DMS 273 treated with DMSO at 0.1 percent for 48 hours (cell line): Measurements from ENCODE around the gene DNAH9.
A peak's percentile ranks its signal among the peaks of the same experiment; 100 is the strongest.
"Not testable (repeated sequence)": the region's sequence is repeated elsewhere in the genome, so short reads cannot be mapped to it uniquely, and the experiment has no call there.

Experiments
- DNase-seq: peaks from one replicate; lab custom pipeline; 2025; lab: John Stamatoyannopoulos, UW

Gene DNAH9

GRCh38 chr17:11921296-11921695 is 323.0 kb downstream of the DNAH9 start:
- DNase-seq = no peak

GRCh38 chr17:11922638-11923037 is 324.4 kb downstream of the DNAH9 start:
- DNase-seq = no peak

DNA sequence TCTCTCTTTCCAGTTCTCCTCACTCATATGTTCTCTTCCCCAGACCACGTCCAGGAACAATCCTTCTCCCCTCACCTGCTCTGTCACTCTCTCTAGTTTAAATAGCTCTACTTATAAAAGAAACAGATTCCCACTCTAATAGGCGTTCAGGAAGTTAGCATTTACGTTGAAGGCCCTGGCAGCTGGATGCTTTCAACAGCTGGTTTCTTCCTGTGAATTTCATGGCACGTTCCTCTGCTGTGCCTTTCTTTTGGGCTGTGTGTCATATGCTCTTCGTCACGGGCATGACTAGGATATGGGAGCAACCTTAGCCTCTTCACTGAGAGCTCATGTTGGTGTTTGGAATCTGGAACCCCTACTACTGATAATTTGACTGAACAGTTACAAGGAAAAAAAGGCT is 325.8 kb downstream of the DNAH9 start:
- DNase-seq = no peak

DNA sequence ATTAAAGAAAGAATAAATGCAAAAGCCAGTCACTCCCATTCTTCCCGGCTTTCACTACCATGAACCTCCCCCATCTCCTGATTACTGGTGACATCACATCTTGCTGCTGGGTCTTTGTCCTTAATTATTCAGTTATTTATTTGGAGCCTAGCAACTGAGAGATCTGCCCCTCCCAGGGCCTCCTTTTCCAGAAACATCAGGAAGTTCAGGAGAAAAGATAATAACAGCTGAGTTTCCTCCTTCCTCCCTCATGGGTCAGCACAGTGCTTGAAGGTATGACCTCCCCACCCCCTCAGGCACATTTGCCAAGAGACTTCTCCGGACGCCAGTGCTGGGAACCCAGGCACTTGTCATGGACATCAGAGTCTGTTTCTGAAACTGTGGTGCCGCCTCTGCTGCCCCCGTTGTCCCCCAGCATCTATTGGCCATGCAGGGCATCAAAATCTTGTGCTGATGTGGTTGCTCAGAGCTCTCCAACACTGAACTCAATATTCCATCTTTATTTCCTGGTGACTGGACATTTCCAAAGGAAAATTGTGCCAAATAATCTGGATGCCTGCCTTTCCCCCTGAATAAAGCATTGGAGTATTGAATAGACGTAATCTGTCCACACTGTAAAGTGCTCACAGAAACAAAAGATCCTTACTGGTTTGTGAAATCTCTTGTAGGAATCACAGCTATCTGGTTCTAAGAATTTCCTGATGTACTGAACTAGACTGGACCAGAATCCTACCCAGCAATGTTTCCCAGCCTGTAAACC is 327.2 kb downstream of the DNAH9 start:
- no peak for DNase-seq

DNA sequence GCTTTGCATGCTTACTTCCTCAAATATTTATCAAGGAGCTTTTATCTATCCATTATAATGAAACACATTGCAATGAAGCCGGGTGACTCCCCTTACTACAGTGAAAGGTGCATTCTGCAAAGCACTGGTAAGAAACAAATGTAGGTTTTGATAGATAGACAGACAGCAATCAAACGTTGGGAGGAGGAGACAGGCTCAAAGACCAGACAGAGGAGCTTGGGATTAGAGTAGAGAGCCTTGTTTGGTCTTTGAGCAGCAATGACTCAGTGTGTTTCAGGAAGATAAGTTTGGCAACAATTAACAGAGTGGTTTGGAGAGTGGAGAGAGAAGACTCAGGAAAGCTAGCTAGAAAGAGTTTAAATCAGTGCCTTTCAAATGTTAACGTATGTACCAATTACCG is 330.2 kb downstream of the DNAH9 start:
- no peak for DNase-seq

DNA sequence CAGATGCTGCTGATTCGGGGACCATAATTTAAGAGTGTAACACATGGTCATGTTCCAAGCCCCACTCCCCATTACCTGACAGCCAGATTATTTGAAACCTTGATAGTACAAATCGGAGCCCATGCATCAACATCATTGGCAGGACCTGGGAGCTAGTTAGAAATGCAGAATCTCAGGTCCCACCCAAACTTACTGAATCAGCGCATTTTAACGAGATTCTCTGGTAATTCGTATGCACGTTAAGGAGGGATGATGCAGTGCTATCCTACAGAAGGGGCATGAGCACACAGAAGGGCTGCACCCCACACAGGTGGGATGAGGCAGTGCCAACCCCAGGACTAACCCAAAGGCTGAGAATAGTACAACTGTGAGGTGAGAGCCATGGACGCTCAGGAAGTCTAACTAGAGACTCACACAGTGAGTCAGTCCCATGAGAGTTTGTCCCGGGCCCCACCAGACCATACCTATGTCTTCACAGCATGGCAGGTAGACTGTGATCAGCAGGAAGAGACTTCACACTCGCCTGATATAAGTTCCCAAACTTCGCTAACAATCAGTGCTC is 334.1 kb downstream of the DNAH9 start:
- DNase-seq = no peak

DNA sequence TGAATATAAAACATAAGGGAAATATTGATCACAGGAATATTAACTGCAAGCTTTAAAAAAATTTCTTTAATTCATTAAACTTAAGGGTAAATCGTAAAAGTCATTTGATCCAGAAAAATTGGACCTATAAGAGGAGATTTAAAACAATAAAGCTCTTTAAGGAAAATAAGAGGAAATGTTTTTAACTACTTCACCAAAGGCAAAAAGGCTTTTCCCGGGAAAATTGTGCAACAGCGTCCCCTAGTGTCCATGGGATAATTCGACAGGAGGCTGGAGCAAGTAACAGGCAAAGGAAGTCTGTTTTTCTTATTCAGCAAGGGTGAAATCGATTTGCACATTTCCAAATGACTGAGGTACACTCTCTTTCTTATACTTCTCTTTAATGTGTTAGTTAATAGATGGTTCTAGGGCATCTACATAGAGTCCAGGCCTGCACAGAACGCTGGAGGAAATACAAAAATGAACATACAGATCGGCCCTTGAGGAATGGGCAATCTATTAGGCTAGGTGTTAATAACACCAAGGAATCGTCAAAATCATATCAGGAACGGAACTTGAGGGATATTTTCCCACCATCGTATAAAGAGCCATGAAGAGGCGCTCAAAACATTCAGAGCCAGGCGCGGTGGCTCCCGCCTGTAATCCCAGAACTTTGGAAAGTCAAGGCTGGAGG is 337.6 kb downstream of the DNAH9 start:
- no peak for DNase-seq

- no peak for DNase-seq
Observed at GRCh38 chr17:11940904-11941303, 342.6 kb downstream of the DNAH9 start.

DNA sequence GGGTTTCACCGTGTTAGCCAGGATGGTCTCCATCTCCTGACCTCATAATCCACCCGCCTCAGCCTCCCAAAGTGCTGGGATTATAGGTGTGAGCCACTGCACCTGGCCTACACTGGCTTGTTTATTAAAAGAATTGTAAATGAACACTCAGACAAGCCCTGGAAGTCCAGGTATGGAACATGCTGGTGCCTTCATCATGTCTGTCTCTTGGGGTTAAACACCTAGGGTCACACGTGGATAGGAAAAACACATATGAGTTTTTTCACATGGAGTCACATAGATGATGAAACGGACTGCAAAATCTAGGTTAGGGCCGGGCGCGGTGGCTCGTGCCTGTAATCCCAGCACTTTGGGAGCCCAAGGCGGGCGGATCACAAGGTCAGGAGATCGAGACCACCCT is 344.8 kb downstream of the DNAH9 start:
- not testable (repeated sequence) for DNase-seq

GRCh38 chr17:11943759-11944347 is 345.6 kb downstream of the DNAH9 start:
- no peak for DNase-seq

- no peak for DNase-seq
Observed at GRCh38 chr17:11944587-11944986, 346.3 kb downstream of the DNAH9 start.

GRCh38 chr17:11948789-11949188 is 350.5 kb downstream of the DNAH9 start:
- peak; percentile 39 for DNase-seq

DNA sequence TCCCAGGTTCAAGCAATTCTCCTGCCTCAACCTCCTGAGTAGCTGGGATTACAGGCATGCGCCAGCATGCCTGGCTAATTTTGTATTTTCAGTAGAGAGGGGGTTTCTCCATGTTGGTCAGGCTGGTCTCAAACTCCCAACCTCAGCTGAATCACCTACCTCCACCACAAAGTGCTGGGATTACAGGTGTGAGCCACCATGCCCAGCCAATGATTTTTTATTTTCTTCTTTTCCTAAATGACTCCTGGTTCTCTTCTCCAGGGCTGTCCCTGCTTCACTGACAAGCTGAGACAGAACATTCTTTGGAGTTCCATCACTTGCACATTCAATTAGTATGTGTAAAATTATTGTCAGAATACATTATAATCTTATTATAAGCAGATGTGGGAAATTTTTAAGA is 351.3 kb downstream of the DNAH9 start:
- not testable (repeated sequence) for DNase-seq

DNA sequence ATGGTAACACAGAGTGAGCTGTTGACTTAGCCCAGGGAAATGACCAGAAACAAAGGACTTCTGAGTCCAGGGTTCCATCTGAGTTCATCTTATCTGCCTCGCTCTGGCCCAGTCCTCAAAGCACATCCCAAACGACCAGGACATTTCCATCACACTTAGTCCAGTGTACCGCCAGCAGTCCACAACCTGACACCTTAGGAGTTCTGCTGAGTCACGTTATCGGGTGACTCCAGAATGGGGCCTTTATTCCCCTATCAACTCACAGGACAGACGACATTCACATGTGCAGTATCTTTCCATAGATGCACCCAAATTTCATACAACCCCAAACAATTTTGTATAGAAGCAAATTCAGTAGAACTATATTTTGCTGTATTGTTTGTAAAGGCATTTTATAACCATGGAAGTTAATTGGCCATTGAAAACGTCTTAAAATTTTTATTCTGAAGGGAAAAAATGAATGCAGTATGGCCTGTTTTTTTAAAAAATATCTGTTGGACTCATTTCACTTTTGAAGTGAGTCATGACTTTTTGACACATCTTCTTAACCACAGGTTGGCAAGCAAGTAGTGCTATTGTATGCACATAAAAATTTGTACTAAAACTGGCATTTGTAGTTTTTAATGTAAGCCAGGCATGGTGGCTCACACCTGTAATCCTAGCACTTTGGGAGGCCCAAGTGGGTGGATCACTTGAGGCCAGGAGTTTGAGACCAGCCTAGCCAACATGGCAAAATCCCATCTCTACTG is 352.7 kb downstream of the DNAH9 start:
- no peak for DNase-seq

DNA sequence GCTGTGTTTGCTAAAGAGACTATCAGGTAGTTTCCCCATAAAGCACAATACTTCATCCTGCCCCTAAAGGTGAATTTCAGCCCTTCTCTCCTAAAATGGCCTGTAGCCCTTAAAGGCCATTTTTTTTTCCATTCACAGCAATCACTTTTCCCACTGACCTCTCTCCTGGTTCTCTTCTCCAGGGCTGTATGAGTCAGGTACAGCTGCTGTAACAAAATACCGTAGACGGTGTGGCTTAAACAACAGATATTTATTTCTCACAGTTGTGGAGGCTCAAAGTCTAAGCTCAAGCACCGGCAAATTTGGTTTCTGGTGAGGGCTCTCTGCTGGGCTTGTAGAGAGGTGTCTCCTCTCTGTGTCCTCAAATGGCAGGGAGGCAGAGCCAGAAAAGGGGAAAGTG is 354.3 kb downstream of the DNAH9 start:
- no peak for DNase-seq

- no peak for DNase-seq
Observed at GRCh38 chr17:11953924-11954323, 355.7 kb downstream of the DNAH9 start.

GRCh38 chr17:11954936-11955335 is 356.7 kb downstream of the DNAH9 start:
- no peak for DNase-seq

GRCh38 chr17:11969565-11969964 is 371.3 kb downstream of the DNAH9 start:
- DNase-seq = no peak

DNA sequence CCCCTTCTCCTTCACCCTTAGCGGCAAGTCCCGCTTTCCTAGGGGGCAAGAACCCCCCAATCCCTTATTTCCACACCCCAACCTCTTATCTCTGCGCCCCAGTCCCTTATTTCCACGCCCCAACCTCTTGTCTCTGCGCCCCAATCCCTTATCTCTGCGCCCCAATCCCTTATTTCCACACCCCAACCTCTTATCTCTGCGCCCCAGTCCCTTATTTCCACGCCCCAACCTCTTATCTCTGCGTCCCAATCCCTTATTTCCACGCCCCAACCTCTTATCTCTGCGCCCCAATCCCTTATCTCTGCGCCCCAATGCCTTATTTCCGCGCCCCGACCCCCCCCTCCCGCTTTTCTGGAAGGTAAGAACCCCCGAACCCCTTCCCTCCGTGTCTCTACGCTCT is 374.5 kb downstream of the DNAH9 start:
- not testable (repeated sequence) for DNase-seq

- no peak for DNase-seq
Observed at GRCh38 chr17:11979795-11980194, 381.5 kb downstream of the DNAH9 start.

- DNase-seq = no peak
Observed at GRCh38 chr17:11980813-11981212, 382.5 kb downstream of the DNAH9 start.

DNA sequence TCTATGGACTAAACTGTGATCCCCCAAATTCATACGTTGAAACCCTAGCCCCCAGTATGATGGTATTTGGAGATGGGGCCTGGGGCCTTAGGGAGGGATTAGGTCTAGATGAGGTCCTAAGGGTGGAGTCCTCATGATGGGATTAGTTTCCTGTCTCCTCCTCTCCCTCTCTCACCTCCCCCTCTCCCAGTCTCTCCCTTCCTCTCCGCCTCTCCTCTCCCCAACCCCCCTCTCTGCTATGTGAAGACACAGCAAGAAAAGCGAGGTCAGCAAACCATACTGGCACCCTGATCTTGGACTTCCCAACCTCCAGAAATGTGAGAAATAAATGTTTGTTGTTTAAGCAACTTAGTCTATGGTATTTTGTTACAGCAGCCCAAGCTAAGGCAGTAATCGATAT is 383.6 kb downstream of the DNAH9 start:
- no peak for DNase-seq
